Measurements from ENCODE around the gene GPR63.

GPR63 gene

GRCh38 chr6:96761794-96762193 lies 75.5 kb downstream of the GPR63 start:
- H3K9me2 ChIP-seq (replicated peaks; ENCODE audit: control insufficient read depth, low read length), result no peaks in the 10 kb centered on the region
- H3K4me3 ChIP-seq (ENCODE audit: low read length), result no peak overlapping the region
- no peaks in the 10 kb centered on the region for H3K9me3 ChIP-seq (ENCODE audit: control insufficient read depth, insufficient read depth, low read length)
- H3K4me2 ChIP-seq (ENCODE audit: low read length), result no peak overlapping the region
- H3K27me3 ChIP-seq (ENCODE audit: control insufficient read depth, low read length), result no peaks in the 10 kb centered on the region; the same call in 1 of the 2 replicates
- no peaks in the 10 kb centered on the region for H3K4me1 ChIP-seq (ENCODE audit: control insufficient read depth, low read length)
- H3F3A ChIP-seq (ENCODE audit: control insufficient read depth, insufficient read depth), result no peaks in the 10 kb centered on the region
- no peaks in the 10 kb centered on the region for H3K36me3 ChIP-seq (ENCODE audit: control insufficient read depth, low read length)
- H4K20me1 ChIP-seq (ENCODE audit: control insufficient read depth, insufficient read depth, low read depth, low read length), result no peaks in the 10 kb centered on the region
- H3K79me2 ChIP-seq (ENCODE audit: control insufficient read depth, low read length), result no peaks in the 10 kb centered on the region
- TF ChIP-seq EZH2phosphoT487 (IDR thresholded peaks at IDR 0.05; ENCODE audit: borderline replicate concordance, low read length) (no peak), CTCF (IDR thresholded peaks at IDR 0.05; ENCODE audit: low read depth, low read length, poor library complexity, severe bottlenecking) (no peak)
- no peak overlapping the region for H3K27ac ChIP-seq (ENCODE audit: low read depth, low read length)

GRCh38 chr6:96760153-96760687 lies 77.1 kb downstream of the GPR63 start:
- Histone ChIP-seq H3K36me3 (ENCODE audit: control insufficient read depth, low read length) (no peaks in the 10 kb centered on the region), H3K27me3 (ENCODE audit: control insufficient read depth, low read length) (no peaks in the 10 kb centered on the region; the same call in 1 of the 2 replicates), H3K9me3 (ENCODE audit: control insufficient read depth, insufficient read depth, low read length) (no peaks in the 10 kb centered on the region), H3K4me2 (ENCODE audit: low read length) (no peak overlapping the region), H3F3A (ENCODE audit: control insufficient read depth, insufficient read depth) (no peaks in the 10 kb centered on the region), H3K79me2 (ENCODE audit: control insufficient read depth, low read length) (no peaks in the 10 kb centered on the region), H4K20me1 (ENCODE audit: control insufficient read depth, insufficient read depth, low read depth, low read length) (no peaks in the 10 kb centered on the region), H3K4me3 (ENCODE audit: low read length) (no peak overlapping the region), H3K4me1 (ENCODE audit: control insufficient read depth, low read length) (no peaks in the 10 kb centered on the region), H3K27ac (ENCODE audit: low read depth, low read length) (no peak overlapping the region), H3K9me2 (replicated peaks; ENCODE audit: control insufficient read depth, low read length) (no peaks in the 10 kb centered on the region)
- no peak for TF ChIP-seq EZH2phosphoT487 (IDR thresholded peaks at IDR 0.05; ENCODE audit: borderline replicate concordance, low read length)
- TF ChIP-seq CTCF (IDR thresholded peaks at IDR 0.05; ENCODE audit: low read depth, low read length, poor library complexity, severe bottlenecking), result no peak

- Histone ChIP-seq H3K27ac (ENCODE audit: low read depth, low read length) (no peak overlapping the region), H3K27me3 (ENCODE audit: control insufficient read depth, low read length) (no peaks in the 10 kb centered on the region; the same call in 1 of the 2 replicates), H3F3A (ENCODE audit: control insufficient read depth, insufficient read depth) (no peaks in the 10 kb centered on the region), H3K9me2 (replicated peaks; ENCODE audit: control insufficient read depth, low read length) (no peaks in the 10 kb centered on the region), H3K79me2 (ENCODE audit: control insufficient read depth, low read length) (no peaks in the 10 kb centered on the region), H3K4me2 (ENCODE audit: low read length) (no peak overlapping the region), H3K4me3 (ENCODE audit: low read length) (no peak overlapping the region), H3K9me3 (ENCODE audit: control insufficient read depth, insufficient read depth, low read length) (no peaks in the 10 kb centered on the region), H3K4me1 (ENCODE audit: control insufficient read depth, low read length) (no peaks in the 10 kb centered on the region), H3K36me3 (ENCODE audit: control insufficient read depth, low read length) (no peaks in the 10 kb centered on the region), H4K20me1 (ENCODE audit: control insufficient read depth, insufficient read depth, low read depth, low read length) (no peaks in the 10 kb centered on the region)
- TF ChIP-seq CTCF (IDR thresholded peaks at IDR 0.05; ENCODE audit: low read depth, low read length, poor library complexity, severe bottlenecking), result no peak
- TF ChIP-seq EZH2phosphoT487 (IDR thresholded peaks at IDR 0.05; ENCODE audit: borderline replicate concordance, low read length), result no peak
Measured at GRCh38 chr6:96755096-96755495, 82.2 kb downstream of the GPR63 start.
